ENCODE results near the gene TRPC1.

The TRPC1 gene

DNA sequence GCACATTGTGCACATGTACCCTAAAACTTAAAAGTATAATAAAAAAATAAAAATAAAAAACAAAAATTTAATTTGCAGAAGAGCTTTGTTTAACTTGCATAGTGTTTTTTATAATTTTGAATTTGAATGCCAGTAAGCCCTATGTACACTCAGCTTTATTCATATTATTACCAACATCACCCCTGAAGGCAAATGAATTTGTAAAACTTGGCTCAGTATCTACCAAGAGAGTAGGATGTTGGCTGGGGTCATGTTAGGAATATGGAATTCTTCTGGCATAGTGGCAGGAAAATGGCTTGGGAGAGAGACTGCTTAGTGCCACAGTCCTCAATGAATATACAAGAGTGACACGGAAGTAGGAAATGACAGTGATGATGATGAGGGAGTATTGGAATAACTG, 30.7 kb downstream of the TRPC1 start:
- DNase-seq (ENCODE audit: low read depth) = no peak

DNA sequence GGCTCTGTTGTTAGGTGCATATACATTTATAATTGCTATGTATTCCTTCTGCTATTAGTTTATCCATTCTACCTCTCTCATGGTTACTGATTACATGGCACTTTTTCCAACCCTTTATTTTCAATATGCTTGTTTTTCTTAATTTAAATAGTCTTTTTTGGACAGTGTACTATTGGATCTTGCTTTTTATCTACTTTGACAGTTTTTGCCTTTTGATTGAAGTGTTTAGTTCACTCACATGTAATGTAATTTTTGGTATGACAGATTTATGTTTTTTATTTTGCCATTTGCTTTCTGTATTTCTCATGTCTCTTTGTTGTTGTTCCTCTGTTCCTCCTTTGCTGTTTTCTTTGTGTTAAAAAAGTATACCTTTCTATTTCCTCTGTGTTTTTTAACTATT, 44.5 kb downstream of the TRPC1 start:
- no peak for DNase-seq (ENCODE audit: low read depth)

DNA sequence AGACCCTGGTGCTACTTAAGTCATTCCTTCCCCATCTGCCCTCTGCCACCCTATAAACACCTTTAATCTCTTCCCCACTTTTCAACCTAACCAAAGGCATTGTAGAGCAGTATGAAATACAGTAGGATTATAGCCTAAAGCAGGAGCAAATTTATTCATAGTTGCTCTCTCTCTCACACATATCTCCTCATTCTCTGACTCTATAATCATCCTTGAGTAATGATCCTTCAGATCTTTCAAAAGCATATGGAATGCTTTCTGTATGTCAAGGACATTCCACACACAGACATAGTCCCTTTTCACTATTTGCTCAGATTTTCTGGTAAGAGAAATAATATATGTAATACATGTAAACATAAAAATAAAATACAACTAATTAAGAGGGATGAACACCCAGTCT, 54.1 kb downstream of the TRPC1 start:
- DNase-seq (ENCODE audit: low read depth) = no peak

DNA sequence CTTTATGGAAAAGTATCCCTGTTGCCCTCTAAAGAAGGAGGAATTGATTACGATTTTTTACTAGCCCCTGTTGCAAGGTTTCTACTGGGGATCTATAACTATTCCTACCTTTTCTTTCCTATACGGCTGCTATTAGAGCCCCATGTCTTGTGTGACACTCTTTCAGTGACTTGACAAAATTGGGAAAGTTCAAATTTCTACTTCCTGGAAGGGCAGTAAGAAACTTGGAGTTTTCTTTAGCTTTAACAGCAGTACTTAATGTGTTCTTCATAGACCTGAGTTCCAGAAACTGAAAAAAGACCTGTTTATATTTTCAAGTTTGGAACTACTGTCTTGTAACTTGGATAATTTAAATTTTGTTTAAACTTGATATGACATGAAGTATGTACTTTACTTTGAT, 54.7 kb downstream of the TRPC1 start:
- no peak for DNase-seq (ENCODE audit: low read depth)

DNA sequence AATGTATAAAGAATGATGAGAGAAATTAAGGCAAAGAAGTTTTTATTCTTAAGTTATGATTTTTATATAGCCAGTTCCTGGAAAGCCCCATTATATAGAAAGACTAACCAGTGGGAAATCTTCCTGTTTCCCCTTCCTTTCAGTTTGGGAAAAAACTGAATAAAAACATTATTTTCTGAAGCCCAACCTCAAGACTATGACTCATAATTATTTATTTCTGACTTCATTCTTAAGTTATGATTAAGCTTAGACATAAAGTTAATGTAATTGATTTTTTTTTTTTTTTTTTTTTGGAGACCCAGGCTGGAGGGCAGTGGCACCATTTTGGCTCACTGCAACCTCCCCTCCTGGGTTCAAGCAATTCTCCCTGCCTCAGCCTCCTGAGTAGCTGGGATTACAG, 55.8 kb downstream of the TRPC1 start:
- DNase-seq (ENCODE audit: low read depth) = no peak

DNA sequence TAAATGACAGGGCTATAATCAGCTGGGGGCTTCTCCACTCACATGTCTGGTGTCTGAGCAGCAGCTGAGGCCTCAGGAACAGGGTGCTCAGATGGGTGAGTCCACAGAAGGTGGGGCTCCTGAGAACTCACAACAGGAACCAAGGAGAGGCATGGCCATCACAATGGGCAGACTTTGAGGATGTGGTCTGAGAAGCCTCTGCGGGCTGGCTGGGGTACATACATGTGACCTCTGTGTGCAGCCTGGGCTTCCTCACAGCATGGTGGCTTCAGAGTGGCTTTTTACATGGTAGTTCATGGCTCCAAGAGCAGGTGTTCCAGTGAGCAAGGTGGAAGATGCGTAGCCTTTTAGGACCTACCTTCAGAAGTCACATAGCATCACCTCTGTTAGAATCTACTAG, 58.8 kb downstream of the TRPC1 start:
- DNase-seq (ENCODE audit: low read depth) = no peak

DNA sequence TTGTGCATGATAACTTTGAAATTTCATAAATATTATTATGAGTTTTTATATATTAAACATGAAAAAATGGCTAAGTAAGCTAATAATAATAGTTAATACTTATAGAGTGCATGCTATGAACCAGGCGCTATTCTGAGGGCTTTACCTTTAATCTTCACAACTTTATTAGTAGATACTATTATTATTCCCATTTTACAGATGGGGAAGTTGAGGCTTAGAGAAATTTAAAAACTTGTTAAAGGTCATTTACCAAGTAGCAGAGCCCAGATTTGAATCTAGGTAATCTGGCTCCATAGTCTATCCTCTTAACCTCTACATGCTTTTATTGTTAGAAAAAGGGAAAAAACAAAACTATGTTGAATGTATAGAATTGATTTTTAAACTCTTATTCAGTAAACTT, 60.4 kb downstream of the TRPC1 start:
- no peak for DNase-seq (ENCODE audit: low read depth)

DNA sequence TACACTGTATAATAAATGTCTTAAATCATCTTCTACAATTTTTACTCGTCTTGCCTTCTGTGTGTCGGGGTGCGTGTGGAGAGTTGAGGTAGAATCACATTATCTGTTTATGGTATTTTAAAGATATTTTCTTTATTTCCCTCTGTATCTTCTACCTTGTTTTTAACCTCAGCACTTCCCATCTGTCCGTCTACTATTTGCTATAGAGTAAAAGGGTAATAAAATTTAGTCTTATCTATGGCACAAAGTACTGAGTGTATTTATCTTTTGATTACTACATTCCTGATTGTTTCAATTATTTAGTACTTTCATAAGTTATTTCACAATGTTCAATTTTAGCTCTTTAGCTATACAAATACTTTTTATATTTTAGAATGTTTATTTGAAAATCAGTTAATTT, 62.2 kb downstream of the TRPC1 start:
- DNase-seq (ENCODE audit: low read depth) = no peak

DNA sequence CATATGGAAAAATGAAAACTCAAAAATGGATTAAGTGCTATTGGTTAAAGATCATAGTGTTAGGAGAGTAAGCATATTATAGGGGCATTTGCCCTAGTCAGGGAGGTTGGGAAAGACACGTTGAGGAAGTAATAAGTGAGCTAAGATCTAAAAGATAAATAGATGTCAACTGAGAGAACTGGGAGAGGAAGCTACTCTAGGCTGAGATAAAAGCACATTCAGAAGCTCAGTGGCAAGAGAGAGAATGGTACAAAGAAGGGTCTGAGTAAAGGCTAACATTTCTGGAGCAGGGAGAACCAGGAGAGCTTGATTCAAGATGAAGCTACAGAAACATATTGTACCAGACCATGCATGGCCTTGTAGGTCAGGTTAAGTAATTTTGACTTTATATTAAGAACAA, 63.9 kb downstream of the TRPC1 start:
- no peak for DNase-seq (ENCODE audit: low read depth)

DNA sequence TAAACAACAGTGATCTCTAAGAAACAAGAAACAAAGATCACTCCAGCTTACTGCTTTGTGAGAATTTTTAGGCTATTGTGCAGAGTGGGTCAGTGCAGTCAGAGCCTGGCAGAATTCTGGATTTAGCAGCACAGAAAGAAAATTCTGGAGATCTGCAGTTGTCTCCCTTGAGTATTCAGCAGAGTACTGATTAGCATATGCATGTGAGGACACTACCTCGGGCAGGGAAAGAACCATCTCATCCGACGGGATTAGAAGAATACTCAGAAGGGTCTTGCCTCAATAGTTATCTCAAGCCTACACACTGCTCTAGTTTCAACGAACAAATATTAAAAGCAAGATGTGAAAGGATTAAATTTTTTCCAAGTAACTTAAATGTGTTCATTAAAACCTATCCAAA, 70.7 kb downstream of the TRPC1 start:
- no peak for DNase-seq (ENCODE audit: low read depth)

DNA sequence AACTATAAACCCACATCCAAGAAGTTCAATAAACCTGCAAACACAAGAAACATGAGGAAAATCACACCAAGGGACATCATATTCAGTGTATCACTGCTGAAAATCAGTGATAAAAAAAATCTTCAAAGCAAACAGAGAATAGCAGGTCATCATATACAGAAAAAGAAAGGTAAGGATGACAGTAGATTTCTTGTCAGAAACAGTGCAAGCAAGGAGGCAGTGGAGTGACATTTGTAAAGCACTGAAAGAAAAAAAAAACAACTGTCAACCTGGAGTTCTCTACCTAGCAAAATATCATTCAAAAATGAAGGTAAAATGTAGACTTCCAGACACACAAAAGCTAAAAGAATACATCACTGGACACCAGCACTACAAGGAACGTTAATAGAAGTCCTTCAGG, 71.5 kb downstream of the TRPC1 start:
- DNase-seq (ENCODE audit: low read depth) = no peak

DNA sequence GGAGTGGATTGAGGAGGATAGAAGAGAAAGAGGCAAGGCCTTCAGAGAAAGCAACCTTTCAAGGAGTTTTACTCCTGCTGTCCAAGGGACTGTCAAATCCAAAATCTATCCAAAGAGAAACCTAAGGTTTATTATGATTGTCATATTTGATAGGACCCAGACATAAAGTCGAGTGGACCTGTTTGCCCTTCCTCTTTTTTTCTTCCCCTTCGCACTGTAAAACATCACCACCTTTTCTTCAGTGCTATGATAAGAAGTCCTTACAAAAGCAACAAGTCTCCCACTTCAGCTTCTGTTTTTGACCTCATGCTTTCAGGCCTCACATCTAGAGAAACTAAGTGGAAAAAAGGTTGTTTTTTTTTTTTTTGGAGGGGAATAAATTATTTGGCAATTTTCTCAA, 73.0 kb downstream of the TRPC1 start:
- DNase-seq (ENCODE audit: low read depth) = no peak

DNA sequence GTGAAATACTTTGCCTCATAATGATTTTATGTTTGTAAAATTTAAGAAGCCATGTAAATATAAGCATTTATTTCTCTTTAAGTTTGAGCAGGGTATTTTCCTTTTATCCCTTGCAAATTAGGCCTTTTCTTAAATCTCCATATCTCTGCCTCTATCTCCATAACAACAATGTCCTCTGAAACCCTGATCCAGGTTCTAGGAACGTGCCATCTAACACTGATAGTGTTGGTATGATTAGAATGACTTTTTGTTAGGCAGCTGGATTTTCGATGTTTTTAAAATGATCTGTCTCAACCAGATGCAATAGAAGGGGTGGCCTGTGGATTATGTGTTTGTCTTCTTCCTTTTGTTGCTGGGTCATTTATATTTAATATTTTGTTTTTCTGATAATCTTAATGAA, 77.9 kb downstream of the TRPC1 start:
- no peak for DNase-seq (ENCODE audit: low read depth)

DNA sequence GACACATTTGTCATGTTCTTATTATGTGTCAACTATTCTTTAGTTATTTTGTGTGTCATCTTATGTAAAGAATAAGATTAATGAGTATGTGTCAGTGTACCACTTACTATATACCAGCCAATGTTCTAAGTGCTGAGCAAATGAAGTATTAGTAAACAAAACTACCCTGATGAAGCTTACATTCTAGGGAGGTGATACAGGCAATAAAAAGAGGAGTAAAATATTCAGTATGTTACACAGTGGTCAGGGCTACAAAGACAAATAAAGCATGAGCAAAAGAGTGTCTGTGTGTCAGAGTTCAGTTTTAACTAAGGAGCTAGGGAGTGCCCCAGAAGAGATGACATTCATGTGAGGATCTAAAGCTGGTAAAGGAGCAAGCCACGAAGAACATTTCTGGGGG, 79.1 kb downstream of the TRPC1 start:
- no peak for DNase-seq (ENCODE audit: low read depth)

DNA sequence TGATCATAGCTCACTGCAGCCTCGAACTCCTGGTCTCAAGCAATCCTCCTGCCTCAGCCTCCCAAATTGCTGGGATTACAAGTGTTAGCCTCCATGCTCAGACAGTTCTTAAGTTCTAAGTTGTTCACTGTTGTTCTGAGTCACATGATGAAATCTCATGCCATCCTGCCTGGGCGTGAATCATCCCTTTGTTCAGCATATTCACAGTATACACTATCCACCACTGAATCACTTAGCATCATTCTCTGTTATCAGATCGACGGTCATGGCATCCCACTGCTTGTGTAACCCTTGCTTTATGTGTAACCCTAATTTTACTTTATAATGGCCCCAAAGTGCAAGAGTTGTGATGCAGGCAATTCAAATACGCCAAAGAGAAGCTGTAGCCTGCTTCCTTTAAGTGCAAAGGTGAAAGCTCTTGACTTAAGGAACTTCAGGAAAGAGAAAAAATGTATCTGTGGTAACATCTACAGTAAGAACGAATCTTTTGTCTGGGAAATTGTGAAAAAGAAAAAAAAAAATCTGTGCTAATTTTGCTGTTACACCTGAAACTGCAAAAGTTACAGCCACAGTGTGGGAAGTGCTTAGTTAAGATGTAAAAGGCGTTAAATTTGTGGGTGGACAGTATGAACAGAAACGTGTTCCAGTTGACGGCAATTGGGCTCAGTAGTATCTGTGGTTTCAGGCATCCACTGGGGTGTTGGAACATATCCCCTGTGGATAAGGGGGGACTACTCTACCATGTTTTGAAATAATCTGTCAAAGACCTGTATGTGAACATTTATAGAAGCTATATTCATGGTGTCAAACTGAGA, 84.5 kb downstream of the TRPC1 start:
- DNase-seq (ENCODE audit: low read depth) = no peak

DNA sequence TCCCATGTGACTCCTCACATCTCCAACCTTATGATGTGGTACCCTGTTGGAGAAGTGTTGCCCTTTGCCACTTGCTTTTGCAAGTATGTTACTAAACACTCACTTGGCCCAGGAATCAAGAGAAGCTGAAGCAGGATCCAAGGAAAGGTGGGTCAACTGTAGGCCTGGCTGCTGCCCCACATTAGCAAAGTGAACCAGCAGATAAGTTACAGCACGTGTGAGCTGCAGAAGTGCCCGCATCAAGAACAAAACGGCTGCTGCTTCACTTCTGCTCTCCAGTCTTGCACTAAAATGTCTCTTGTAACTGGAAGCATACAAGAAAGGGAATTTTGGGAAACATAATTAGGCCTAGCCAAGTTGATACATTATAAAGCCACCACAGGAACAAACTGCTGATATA, 85.4 kb downstream of the TRPC1 start:
- DNase-seq (ENCODE audit: low read depth) = no peak

DNA sequence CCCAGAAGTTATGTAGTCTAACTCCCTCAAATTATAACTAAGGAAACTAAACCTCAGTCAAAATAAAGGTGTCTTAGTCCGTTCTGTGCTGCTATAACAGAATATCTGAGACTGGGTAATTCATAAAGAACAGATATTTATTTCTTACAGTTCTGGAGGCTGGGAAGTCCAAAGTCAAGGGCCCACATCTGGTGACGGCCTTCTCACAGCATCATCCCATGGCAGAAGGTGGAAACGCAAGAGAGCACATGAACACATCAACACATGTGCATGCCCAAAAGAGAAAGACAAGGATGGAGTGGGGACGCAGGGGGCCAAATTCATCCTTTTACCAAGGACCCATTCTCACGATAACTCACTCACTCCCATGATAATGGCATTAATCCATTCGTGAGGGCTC, 92.0 kb downstream of the TRPC1 start:
- no peak for DNase-seq (ENCODE audit: low read depth)

DNA sequence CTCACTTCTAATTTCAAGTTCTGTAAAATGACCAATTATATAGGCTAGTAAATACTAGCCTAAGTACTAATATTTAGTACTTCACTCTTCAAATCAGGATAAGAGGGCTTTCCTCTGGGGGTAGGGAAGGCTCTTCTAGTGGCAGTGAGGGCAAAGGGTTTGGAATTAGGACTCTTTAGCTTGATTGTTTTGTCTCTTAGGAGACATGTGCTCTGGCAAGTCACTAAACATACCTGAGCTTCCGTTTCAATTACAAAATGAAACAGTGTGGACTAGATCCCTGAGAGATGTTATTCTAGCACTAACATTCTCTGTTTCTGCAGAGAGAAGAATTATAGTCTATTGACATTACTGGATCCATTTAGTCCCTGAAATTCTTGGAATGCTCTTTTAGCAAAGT, 93.5 kb downstream of the TRPC1 start:
- DNase-seq (ENCODE audit: low read depth) = no peak

DNA sequence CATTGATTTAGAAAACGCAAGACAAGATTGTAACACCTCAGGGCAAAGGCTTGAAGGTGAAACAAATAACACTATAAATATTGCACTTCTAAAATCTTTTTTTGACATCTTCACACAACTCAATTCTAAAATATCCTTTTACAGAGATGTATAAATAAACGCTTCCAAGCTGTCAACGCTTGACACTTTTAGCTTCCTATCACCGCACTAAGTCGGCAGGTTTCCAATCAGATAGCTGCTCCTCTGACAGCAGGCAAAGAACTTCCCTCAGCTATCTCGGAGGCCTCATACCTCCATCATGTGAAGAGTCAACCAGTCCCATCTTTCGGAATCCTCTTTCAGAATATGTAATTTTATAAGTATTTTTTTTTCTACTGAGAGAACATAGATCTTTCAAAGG, 94.1 kb downstream of the TRPC1 start:
- DNase-seq (ENCODE audit: low read depth) = no peak

DNA sequence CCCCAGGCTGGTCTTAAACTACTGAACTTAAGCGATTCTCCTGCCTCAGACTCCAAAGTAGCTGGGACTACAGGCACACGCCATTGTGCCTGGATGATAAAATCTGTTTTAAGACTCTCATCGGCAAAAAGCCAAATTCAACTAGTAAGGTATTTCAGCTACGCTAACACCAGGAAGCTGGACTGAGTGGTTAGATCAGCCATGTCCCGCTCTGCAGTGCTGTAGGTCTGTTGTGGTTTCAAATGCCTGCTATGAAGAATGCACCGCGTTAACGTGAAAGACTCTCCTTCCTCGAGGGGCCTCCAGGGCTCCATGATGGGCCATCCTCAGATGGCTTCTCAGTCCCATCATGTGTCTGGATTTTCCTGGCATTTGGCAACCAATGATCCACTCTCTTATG, 94.8 kb downstream of the TRPC1 start:
- no peak for DNase-seq (ENCODE audit: low read depth)

DNA sequence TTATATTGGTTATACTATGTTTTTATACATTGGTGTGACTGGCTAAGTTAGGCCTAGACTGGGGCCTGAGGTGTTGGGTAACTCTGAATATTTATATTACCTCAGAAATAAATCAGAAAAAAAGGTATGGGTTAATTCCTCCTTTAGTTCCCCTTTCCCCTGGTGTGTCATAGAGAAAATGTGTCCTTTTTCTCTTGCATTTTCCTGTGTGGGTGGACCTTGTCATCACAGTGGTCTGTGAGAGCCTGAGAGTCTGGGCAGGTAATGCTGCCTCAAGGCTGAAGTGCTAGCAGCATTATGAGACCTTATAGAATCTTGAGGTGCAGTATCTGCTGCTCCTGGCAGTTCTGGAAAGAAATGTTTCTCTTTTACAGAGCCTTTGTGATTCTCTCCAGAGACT, 95.3 kb downstream of the TRPC1 start:
- no peak for DNase-seq (ENCODE audit: low read depth)

DNA sequence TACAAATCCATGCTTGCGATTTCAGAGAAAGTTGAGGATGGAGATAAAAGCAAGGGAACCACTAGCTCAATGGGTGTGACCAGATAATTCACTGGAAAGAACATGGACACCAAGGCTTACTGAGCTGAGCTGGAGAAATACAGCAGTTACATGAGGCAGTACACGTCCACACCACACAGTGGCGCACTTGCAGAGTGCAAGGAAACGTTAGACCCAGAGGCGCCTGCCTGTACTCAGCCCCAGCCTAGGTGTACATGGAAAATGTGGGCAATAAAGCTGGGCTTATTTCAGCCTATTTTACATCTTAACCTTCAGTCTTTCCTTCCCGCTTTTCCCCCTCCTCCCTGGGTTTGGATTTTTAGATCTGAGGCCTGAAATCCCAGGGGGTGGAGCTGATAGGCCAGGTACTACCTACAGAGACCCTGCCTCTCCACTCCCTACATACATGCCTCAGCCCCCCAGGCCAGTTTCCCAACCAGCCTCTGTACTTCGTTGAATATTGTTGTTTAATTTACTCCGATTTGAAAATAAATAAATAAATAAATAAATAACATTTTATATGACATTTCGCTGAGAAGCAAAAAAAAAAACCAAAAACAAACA, 105.0 kb downstream of the TRPC1 start:
- no peak for DNase-seq (ENCODE audit: low read depth)

DNA sequence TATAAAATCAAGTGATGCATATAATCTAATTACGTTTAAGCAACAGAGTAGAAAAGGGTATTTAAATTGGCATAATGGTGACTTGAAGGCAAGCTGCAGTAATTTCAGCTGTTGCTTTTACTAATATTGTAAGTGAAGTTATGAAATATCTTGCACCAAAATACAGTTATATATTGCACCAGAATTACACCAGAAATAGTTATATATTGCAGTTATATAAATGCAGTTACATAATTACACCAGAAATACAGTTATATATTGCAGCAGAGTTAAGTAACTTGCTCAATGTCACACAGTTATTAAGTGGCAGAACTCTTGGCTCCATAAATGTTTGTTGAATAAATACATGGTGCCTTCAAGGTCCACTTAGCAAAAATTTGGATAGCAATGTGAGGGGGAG, 113.7 kb downstream of the TRPC1 start:
- DNase-seq (ENCODE audit: low read depth) = no peak

DNA sequence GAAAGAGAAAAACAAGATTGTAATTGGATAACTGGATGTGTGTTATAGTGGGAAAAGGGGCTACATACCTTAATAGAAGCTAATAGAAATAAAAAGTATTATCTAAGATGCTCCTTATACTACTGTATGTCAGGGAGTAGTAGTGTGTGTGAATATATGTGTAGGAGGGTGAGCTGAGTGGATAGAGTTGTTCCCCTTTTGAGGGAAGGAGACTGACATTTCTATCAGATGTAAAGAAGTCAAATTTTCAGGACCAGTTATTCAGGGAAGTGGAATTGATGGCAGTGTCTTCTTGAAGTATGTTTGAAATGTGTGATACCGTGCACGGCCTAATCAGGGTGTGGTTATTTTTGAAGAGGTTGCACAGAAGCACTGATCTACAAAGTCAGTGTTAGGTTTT, 116.0 kb downstream of the TRPC1 start:
- no peak for DNase-seq (ENCODE audit: low read depth)
